GM15510 (cell line): ENCODE measurements around the gene WFIKKN1.

Experiments
- POLR2A ChIP-seq: IDR thresholded peaks from 3 replicates; pipeline ENCODE4 v1.6.1; 2011; ENCODE audit warnings: borderline replicate concordance; ENCODE audit not compliant: insufficient read length; ENCODE audit errors: extremely low read depth

WFIKKN1 gene

DNA sequence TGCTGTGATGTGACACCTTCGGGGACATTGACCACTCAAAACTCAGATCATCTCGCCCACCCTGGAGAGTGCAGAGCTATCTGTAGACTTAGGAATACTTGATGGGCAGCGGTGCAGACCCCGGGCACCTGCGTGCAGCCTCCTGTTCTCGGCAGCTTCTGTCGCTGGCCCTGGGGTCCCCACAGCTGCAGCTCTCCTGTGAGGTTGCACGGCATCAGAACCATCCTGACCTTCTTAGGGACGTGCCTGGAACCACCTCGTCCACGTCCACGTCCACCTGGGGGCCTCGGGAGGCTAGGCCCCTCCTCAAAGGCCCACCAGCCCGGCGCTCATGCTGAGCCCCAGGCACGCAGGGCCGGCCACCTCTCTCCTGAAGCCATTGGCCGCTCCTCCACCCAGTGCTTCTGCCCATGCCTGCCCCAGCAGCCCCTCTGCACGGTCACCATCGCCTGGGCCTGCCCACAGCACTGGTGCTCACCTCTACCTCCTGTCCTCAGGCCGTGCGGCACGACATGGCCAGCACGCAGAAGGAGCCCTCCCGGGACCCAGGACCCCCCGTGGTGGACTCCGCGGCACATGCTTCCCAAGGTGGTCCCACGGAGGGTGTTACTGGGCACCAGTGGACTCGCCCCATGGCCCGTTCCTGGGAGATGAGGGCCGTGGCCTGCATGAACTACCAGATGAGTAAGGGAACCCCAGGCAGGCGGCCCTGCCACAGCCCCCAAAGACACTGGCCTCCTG is 2.3 kb upstream of the WFIKKN1 start:
- no peak for TF ChIP-seq POLR2A

DNA sequence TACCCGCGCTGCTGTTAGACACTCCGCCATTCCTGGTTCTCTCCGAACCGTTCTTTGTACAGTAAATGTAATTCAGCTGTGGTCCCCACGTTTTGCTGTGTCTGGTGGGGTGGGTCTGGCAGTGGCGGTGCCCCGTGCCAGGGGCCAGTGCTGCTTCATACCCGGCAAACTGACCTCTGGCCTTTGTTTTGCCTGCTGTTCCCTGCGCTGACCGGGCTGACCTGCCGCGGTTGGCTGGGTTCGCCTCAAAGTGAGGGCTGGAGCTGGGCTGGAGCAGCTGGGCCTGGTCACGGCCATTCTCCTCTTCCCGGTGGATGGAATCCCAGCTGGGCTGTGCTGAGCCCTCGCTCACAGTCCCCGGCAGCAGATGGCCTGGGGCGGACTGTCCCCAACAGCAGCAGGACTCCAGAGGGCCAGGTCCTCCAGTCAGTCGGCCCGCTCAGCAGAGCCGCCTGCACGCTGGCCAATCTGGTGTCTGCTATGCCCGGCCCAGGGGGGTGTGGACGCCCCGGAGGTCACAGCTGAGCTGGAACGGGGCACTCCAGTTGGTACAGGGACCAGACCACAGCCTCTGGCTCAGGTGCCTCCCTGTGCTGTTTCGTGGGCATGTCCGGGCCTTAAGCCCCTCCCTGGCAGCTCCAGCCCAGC is 1.5 kb upstream of the WFIKKN1 start:
- no peak for TF ChIP-seq POLR2A

DNA sequence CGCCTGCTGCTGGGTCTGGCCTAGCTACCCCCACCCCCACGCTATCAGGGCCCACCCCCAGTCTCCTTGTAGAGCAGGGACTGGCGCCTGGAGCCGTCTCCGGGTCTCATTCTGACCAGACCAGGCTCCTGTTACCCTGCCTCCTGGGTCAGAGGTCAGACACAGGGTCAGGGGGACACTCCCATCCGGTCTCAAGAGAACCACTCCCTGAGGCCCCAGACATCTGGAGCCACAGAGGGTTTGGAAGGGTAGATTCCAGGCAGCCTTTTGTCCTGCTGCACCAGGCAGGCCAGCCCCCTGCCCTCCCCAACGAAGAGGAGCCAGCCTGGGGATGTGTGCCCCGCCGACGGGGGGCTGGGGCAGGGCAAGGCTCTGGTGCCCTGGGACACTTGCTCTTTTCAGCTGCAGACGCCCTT is 944 bp upstream of the WFIKKN1 start:
- TF ChIP-seq POLR2A: no peak

DNA sequence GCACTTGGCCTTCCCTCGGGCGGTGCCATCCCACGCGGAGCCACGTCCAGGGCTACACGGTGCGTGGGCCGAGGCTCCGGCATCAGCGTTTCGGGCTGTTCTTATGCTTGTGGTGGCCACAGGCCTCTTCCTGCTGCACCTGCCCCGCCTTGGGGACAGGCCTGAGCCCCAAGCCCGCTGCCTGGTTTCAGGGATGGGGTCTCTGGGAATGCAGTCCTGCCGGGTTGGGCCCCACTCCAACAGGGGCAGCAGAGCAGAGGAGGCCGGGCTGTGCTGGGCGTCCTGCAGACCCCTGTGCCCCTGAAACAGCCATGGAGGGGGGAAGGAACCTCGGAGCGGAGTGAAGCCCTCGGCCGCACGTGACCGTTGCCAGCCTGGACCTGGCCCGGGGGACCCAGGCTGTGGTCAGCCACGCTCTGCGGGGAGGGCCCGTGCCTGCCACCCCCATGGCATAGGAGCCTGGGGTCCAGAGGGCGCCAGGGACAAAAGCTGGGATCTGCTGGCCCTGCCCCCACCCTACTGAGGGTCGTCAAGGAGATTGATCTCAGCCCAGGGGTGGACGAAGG is 453 bp upstream of the WFIKKN1 start:
- TF ChIP-seq POLR2A: no peak

DNA sequence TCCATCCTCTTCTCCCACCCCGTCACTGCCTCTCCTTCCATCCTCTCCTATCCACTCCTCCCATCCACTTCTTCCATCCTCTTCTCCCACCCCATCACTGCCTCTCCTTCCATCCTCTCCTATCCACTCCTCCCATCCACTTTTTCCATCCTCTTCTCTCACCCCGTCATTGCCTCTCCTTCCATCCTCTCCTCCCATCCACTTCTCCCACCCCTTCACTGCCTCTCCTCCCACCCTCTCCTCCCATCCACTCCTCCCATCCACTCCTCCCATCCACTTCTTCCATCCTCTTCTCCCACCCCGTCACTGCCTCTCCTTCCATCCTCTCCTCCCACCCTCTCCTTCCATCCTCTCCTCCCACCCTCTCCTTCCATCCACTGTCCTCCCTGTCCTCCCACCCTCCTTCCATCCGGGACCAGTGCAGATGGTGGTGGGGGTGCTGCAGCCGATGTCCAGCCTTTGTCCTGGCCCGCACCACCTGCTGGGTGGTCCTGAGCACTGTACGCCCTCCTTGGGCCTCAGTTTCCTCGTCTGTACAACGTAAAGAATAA is 1.1 kb downstream of the WFIKKN1 start:
- TF ChIP-seq POLR2A: no peak

DNA sequence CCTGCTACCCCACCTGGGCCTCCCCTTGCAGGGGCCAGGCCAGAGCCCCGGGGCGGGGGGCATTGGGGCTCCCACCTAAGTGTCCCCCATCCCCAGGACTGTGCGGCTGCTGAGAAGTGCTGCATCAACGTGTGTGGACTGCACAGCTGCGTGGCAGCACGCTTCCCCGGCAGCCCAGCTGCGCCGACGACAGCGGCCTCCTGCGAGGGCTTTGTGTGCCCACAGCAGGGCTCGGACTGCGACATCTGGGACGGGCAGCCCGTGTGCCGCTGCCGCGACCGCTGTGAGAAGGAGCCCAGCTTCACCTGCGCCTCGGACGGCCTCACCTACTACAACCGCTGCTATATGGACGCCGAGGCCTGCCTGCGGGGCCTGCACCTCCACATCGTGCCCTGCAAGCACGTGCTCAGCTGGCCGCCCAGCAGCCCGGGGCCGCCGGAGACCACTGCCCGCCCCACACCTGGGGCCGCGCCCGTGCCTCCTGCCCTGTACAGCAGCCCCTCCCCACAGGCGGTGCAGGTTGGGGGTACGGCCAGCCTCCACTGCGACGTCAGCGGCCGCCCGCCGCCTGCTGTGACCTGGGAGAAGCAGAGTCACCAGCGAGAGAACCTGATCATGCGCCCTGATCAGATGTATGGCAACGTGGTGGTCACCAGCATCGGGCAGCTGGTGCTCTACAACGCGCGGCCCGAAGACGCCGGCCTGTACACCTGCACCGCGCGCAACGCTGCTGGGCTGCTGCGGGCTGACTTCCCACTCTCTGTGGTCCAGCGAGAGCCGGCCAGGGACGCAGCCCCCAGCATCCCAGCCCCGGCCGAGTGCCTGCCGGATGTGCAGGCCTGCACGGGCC is 1.9 kb downstream of the WFIKKN1 start:
- no peak for TF ChIP-seq POLR2A

DNA sequence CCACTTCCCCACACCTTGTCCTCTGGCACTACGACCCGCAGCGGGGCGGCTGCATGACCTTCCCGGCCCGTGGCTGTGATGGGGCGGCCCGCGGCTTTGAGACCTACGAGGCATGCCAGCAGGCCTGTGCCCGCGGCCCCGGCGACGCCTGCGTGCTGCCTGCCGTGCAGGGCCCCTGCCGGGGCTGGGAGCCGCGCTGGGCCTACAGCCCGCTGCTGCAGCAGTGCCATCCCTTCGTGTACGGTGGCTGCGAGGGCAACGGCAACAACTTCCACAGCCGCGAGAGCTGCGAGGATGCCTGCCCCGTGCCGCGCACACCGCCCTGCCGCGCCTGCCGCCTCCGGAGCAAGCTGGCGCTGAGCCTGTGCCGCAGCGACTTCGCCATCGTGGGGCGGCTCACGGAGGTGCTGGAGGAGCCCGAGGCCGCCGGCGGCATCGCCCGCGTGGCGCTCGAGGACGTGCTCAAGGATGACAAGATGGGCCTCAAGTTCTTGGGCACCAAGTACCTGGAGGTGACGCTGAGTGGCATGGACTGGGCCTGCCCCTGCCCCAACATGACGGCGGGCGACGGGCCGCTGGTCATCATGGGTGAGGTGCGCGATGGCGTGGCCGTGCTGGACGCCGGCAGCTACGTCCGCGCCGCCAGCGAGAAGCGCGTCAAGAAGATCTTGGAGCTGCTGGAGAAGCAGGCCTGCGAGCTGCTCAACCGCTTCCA is 2.7 kb downstream of the WFIKKN1 start:
- no peak for TF ChIP-seq POLR2A

DNA sequence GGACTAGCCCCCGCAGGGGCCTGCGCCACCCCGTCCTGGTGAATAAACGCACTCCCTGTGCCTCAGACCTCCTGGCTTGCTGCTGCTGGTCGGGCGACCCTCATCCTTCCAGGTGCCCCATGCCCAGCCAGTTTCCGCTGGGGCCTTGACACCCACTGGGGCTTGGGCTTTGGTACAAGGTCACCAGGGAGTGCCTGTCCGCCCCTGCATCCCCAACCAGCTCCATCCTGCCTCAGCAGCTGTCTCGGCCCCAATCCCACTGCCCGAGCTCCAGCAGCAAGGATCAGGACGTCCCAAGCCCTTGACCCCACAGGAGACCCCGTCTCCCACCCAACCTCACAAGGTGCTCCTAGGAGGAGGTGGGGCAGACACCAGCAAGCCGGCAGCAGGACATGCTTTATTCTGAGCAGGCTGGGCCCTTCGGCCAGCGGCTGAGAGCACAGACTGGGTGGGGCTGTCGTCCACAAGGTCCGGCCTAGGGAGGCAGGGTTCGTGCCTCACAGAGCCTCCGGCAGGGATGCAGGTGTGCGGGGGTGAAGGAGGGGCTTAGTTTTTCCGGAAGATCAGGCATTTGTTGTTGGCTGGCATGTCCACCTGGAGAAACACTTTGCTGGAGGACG is 3.4 kb downstream of the WFIKKN1 start:
- TF ChIP-seq POLR2A: no peak

DNA sequence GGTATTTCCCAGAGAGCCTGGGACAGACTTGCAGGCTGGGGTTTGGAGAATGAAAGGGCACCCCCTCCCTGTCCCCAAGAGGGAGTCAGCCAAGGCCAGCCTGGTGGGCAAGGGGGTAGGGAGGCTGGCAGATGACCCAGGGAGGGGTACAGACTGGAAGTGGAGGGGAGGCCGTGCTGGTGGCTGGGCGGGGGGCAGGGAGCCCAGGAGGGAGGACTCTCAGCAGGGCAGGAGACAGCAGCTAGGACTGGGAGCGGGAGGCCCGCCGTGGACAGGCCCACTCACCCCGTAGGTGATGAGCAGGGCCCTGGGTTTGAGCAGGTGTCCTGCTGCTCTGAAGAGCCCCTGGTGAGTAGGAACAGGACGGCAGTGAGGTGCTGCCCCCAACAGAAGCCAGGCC is 4.2 kb downstream of the WFIKKN1 start:
- TF ChIP-seq POLR2A: no peak

DNA sequence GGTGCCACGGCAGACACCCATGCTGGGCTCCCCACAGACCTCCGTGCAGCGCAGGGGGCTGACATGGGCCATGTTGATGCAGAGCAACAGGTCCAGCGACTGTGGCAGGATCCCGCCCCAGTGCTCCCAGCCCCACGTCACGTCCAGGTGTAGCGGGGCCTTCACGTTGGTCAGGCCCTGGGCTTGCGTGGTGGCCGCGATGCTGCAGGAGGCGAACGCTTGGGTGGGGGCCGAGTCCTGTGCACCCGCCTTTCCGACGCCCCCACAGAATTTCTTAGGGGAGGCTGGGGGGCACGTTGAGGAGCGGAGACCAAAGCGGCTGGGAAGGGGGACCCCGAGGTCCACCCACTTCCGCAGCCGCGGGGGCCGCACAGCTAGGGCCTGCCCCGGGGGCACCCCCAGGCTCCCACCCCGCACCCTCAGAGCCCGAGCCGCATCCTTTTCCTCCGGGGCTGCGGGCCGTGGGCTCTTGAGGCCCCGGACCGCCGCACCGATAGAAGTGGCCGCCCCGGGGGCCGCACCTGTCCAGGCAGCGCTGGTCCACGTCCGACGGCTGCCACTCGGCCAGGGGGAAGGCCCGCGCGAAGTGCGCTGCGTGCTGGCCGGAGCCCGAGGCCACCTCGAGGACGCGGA is 4.9 kb downstream of the WFIKKN1 start:
- TF ChIP-seq POLR2A: no peak

DNA sequence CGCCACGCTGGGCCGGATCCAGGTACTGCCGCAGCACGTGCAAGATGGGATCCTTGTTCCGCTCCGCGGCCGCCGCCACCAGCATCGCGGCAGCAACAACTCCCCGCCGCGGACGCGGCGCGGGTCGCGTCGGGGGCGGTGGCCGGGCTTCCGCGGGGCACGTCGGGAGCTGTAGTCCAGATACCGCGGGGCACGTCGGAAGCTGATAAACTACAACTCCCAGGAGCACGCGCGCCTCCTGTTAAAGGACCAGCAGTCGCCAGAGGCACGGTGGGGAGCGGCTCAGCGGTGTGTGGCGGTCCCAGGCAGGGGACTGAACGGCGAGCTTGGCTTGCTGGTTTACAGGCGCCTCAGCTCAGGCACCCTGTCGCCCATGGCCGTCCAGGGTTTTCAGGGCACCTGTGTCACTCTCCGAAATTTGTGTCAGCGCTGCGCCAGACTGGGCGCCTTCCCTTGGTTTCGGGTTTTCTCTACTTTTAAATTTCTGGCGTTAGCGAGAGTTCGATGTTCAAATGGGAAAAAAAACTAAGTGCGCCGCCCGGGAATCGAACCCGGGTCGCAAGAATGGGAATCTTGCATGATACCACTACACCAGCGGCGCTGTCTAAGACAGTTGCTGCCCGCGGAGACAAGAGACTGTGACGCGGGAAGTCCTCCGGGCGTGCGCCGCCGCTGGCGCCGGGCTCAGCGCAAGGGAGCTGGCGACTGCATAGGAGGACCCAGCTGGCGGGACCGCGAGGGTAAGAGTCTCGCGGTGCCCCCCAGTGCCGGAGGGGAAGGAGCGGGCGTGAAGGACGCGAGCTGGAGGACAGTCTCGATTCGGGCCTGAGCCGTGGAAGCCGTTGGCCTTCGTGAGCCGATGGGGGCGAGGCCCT is 5.7 kb downstream of the WFIKKN1 start, which contains the start of gene METTL26:
TSS of gene METTL26 (minus strand) at position 100 of the 875 bp plus-strand sequence. CDS start at position 85, 15 bp downstream.
- TF ChIP-seq POLR2A: peak; percentile 87

DNA sequence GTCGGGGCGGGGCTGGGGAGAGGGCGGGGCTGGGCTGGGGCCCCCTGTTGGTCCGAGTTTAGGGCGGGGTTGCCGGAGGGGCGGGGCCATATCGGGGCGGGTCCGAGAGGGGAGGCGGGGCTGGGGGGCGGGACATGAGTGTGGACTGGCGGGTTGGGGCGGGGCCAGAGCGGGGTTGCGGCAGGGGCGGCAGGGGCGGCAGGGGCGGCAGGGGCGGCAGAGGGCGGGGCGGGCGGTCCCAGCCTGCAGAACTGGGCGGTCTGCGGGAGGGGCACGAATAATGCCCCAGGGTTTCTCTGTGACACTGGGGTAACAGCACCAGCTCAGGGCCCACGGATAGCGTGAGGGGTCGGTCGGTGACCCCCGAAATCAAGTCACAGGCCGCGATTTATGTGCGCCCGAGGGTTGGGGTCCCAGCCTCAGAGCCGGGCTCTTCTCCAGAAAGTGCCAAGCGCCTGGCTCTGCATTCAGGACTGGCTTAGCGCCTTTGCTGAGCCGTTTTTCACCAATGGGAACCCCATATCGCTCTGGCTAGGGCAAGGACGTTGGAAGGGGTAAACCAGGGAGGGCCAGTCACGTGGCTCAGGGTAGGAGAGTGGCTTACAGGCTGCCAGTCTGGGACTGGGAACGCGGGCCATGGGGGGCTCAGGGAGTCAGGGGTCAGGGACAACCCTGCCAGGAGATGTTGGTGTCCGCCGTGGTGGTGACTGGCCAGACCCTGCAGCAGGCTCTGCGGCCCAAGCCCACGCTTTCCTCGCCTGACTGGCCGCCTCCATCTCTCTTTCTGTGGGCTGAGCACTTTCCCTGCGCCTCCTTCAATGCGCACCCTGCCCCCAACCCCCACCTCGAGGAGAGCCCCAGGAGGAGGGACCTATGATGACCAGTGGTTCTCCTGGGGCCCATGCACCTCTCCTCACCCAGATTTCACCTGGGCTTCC is 6.6 kb downstream of the WFIKKN1 start:
- no peak for TF ChIP-seq POLR2A

DNA sequence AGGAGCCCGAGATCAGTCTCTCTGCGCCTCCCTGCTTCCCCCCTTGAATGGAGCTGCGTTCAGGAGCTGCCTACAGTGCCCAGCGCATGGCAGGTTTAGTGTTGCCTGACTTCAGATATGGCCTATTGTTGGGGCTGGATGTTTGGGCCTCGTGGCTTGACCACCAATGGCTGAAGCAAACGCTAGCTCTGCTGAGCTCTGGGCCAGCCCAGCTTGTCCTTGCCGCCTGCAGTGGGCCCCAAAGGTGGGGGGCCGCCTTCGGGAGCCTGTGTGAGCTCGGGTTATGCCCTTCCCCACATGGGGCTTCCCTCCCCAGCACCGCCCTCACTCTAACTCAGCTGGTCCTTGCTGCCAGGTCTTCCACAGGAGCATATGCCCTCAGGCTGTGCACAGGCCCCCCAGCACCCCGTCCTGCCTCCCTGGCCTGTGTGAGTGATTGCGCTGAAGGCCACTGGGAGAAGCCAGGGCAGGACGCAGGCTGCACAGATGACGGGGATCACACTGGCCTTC is 7.3 kb downstream of the WFIKKN1 start:
- no peak for TF ChIP-seq POLR2A
